TTC549 (cell line): ENCODE data around the gene FOXP4.

Source experiments
- FAIRE-seq: peaks from 2 replicates; lab custom pipeline; 2012; peaks lifted over from hg19 to GRCh38; lab: Jason Lieb, UNC

The FOXP4 gene

GRCh38 chr6:41565701-41566100, 19.5 kb downstream of the FOXP4 start:
- no peak for FAIRE-seq

GRCh38 chr6:41566961-41567360, 20.8 kb downstream of the FOXP4 start:
- FAIRE-seq = no peak

- FAIRE-seq = no peak
These were observed 21.5 kb downstream of the FOXP4 start for GRCh38 chr6:41567684-41568083.

- no peak for FAIRE-seq
These were observed 22.0 kb downstream of the FOXP4 start for GRCh38 chr6:41568202-41568584.

- no peak for FAIRE-seq
These were observed 22.6 kb downstream of the FOXP4 start for GRCh38 chr6:41568585-41569384.

GRCh38 chr6:41570259-41570615, 24.1 kb downstream of the FOXP4 start:
- no peak for FAIRE-seq

- no peak for FAIRE-seq
These were observed 25.0 kb downstream of the FOXP4 start for GRCh38 chr6:41571021-41571780.

- no peak for FAIRE-seq
These were observed 26.4 kb downstream of the FOXP4 start for GRCh38 chr6:41572613-41573012.

GRCh38 chr6:41573276-41573675, 27.1 kb downstream of the FOXP4 start:
- FAIRE-seq = no peak

- no peak for FAIRE-seq
These were observed 27.8 kb downstream of the FOXP4 start for GRCh38 chr6:41573985-41574384.

GRCh38 chr6:41575598-41575997, 29.4 kb downstream of the FOXP4 start:
- FAIRE-seq = no peak

GRCh38 chr6:41576667-41577066, 30.5 kb downstream of the FOXP4 start:
- FAIRE-seq = no peak

- no peak for FAIRE-seq
These were observed 31.4 kb downstream of the FOXP4 start for GRCh38 chr6:41577356-41578216.

- no peak for FAIRE-seq
These were observed 32.3 kb downstream of the FOXP4 start for GRCh38 chr6:41578217-41579087.

GRCh38 chr6:41579088-41579610, 33.0 kb downstream of the FOXP4 start:
- no peak for FAIRE-seq

- FAIRE-seq = no peak
These were observed 34.5 kb downstream of the FOXP4 start for GRCh38 chr6:41580690-41581089.

- FAIRE-seq = no peak
These were observed 35.3 kb downstream of the FOXP4 start for GRCh38 chr6:41581381-41581991.

GRCh38 chr6:41582540-41582939, 36.4 kb downstream of the FOXP4 start:
- FAIRE-seq = no peak

GRCh38 chr6:41583565-41583964, 37.4 kb downstream of the FOXP4 start:
- FAIRE-seq = no peak

- FAIRE-seq = no peak
These were observed 38.0 kb downstream of the FOXP4 start for GRCh38 chr6:41584205-41584604.

- FAIRE-seq = no peak
These were observed 38.6 kb downstream of the FOXP4 start for GRCh38 chr6:41584668-41585205.
